ENCODE data around the gene AP1S1. TPM values are rescaled to one million over a fixed set of nuclear protein-coding genes. Genes with fewer than 3 reads are reported as not detected.

Gene AP1S1
- total RNA-seq, 4 donors from 2014 or later = 5.5 to 24.4 (median 15.6) TPM

DNA sequence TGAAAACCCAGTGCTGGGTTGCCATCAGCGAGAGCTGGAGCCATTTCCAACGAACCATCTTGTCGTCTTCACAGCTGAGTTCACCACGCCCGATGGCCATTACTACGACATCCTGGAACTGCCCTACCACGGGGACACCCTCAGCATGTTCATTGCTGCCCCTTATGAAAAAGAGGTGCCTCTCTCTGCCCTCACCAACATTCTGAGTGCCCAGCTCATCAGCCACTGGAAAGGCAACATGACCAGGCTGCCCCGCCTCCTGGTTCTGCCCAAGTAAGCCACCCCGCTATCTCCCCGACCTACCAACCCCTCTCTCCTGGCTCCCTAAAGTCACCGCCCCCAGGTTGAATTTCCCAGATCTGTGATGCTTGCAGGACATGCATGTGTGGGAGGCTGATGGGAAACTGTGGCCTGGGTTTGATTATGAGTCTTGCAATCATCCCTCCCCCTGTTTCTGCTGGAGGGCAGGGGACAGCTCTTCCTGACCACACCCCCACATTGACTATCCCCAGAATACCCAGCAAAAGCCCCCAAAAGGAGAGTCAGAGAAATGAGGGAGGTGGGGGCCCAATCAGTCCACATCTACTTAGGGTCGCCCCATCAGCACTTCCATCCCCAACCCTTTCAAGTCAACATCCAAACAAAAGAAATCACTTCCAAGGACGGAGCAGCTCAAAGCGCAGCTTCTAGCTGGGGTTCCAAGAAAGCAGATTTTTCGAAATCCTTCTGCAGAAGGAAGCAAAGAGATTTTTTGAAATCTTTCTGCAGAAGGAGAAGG, 20.5 kb upstream of the AP1S1 start:
- in situ Hi-C loops (cut with MboI; ENCODE audit: low sequenced_read_pairs in 4 of 4) (loop anchor here in 1 of 4 donors (10.0 kb wide), 1 partner anchor 49 kb away; the partner anchor contains the start of gene TRIM56), intact Hi-C loops (cut with DNase I; ENCODE audit: low total_unique reads) (no loop called here)
- H3K4me1 ChIP-seq = peaks cover 0 to 8% of the 10 kb centered on the region in 2 donors
- ATAC-seq (no peak), DNase-seq (no peak)
- no peak overlapping the region for H3K4me3 ChIP-seq
- TF ChIP-seq, protein P1, sequence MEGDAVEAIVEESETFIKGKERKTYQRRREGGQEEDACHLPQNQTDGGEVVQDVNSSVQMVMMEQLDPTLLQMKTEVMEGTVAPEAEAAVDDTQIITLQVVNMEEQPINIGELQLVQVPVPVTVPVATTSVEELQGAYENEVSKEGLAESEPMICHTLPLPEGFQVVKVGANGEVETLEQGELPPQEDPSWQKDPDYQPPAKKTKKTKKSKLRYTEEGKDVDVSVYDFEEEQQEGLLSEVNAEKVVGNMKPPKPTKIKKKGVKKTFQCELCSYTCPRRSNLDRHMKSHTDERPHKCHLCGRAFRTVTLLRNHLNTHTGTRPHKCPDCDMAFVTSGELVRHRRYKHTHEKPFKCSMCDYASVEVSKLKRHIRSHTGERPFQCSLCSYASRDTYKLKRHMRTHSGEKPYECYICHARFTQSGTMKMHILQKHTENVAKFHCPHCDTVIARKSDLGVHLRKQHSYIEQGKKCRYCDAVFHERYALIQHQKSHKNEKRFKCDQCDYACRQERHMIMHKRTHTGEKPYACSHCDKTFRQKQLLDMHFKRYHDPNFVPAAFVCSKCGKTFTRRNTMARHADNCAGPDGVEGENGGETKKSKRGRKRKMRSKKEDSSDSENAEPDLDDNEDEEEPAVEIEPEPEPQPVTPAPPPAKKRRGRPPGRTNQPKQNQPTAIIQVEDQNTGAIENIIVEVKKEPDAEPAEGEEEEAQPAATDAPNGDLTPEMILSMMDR (IDR thresholded peaks at IDR 0.05 in 4 of 5, conservative IDR thresholded peaks at IDR 0.05 in 1 of 5) = no peak
- no peak for TF ChIP-seq POLR2A (IDR thresholded peaks at IDR 0.05)
- H3K27me3 ChIP-seq = no peaks in the 10 kb centered on the region
- H3K36me3 ChIP-seq = no peaks in the 10 kb centered on the region
- H3K27ac ChIP-seq = no peak overlapping the region
- no peaks in the 10 kb centered on the region for H3K9me3 ChIP-seq

GRCh38 chr7:101134399-101134980, 19.8 kb upstream of the AP1S1 start:
- intact Hi-C loops (cut with DNase I; ENCODE audit: low total_unique reads) = no loop called here
- Histone ChIP-seq H3K27me3 (no peaks in the 10 kb centered on the region), H3K27ac (no peak overlapping the region), H3K4me3 (no peak overlapping the region), H3K4me1 (peaks cover 0 to 8% of the 10 kb centered on the region in 2 donors), H3K36me3 (no peaks in the 10 kb centered on the region), H3K9me3 (no peaks in the 10 kb centered on the region)
- ATAC-seq (no peak), DNase-seq (no peak)
- in situ Hi-C loops (cut with MboI; ENCODE audit: low sequenced_read_pairs in 4 of 4) = loop anchor here in 1 of 4 donors (10.0 kb wide), 1 partner anchor 50 kb away; the partner anchor contains the start of gene TRIM56
- TF ChIP-seq, protein P1 (IDR thresholded peaks at IDR 0.05 in 4 of 5, conservative IDR thresholded peaks at IDR 0.05 in 1 of 5) = no peak
- TF ChIP-seq POLR2A (IDR thresholded peaks at IDR 0.05) = no peak

- ATAC-seq (no peak), DNase-seq (no peak)
- TF ChIP-seq, protein P1 (IDR thresholded peaks at IDR 0.05 in 4 of 5, conservative IDR thresholded peaks at IDR 0.05 in 1 of 5) = no peak
- TF ChIP-seq POLR2A (IDR thresholded peaks at IDR 0.05) = no peak
- Histone ChIP-seq H3K27me3 (no peaks in the 10 kb centered on the region), H3K9me3 (no peaks in the 10 kb centered on the region), H3K27ac (peak overlapping the region; percentile 47 to 69 (median 67)), H3K4me3 (peak overlapping the region in 1 of 4 donors; percentile 18), H3K4me1 (peaks cover 0 to 8% of the 10 kb centered on the region in 2 donors), H3K36me3 (no peaks in the 10 kb centered on the region)
- intact Hi-C loops (cut with DNase I; ENCODE audit: low total_unique reads) = loop anchor here (1.0 kb wide), 1 partner anchor 43 kb away; no protein-coding TSS in a partner anchor
- in situ Hi-C loops (cut with MboI; ENCODE audit: low sequenced_read_pairs in 4 of 4) = loop anchor here in 2 of 4 donors (5.0 to 10.0 kb wide), 2 partner anchors 45 to 53 kb away; partner anchors contain the start of gene TRIM56 (in 1 of the 2)
Observed at GRCh38 chr7:101137651-101138212, 16.5 kb upstream of the AP1S1 start.

GRCh38 chr7:101138213-101138870, 15.9 kb upstream of the AP1S1 start:
- peak overlapping the region in 3 of 4 donors; percentile 10 to 27 (median 18) for H3K4me3 ChIP-seq
- in situ Hi-C loops (cut with MboI; ENCODE audit: low sequenced_read_pairs in 4 of 4) = loop anchor here in 2 of 4 donors (5.0 to 10.0 kb wide), 2 partner anchors 46 to 54 kb away; partner anchors contain the start of gene TRIM56 (in 1 of the 2)
- H3K4me1 ChIP-seq = peaks cover 0 to 8% of the 10 kb centered on the region in 2 donors
- TF ChIP-seq, protein P1 (IDR thresholded peaks at IDR 0.05 in 4 of 5, conservative IDR thresholded peaks at IDR 0.05 in 1 of 5) = peak; percentile 67 to 82 (median 76)
- TF ChIP-seq POLR2A (IDR thresholded peaks at IDR 0.05) = no peak
- no peaks in the 10 kb centered on the region for H3K27me3 ChIP-seq
- H3K27ac ChIP-seq = peak overlapping the region; percentile 47 to 69 (median 67)
- ATAC-seq = peak; percentile 91 to 98
- intact Hi-C loops (cut with DNase I; ENCODE audit: low total_unique reads) = loop anchor here (1.0 kb wide), 1 partner anchor 44 kb away; no protein-coding TSS in a partner anchor
- no peaks in the 10 kb centered on the region for H3K36me3 ChIP-seq
- DNase-seq = peak; percentile 65 to 84
- no peaks in the 10 kb centered on the region for H3K9me3 ChIP-seq

Data from gastrocnemius medialis (tissue), 4 donors.